SK-N-SH treated with all-trans-retinoic acid at 6 μM for 48 hours (cell line): ENCODE measurements around the gene UBE2Z.

Source experiments
- BACH2 ChIP-seq: fragments of 250-450 bp; sonication (Bioruptor Pico); IDR thresholded peaks from 2 replicates; pipeline ENCODE4 v1.9.0; 2021; ENCODE audit warnings: mild to moderate bottlenecking, borderline replicate concordance
- PATZ1 ChIP-seq: fragments of 250-450 bp; sonication (Bioruptor Pico); IDR thresholded peaks from 2 replicates; pipeline ENCODE4 v1.8.0; 2020; ENCODE audit warnings: mild to moderate bottlenecking, moderate library complexity, borderline replicate concordance
- PPARA ChIP-seq: fragments of 250-450 bp; sonication (Bioruptor Pico); IDR thresholded peaks from 2 replicates; pipeline ENCODE4 v1.5.0; 2020; ENCODE audit warnings: mild to moderate bottlenecking, borderline replicate concordance
- RARB ChIP-seq: fragments of 250-450 bp; sonication (Bioruptor Pico); IDR thresholded peaks from 2 replicates; pipeline ENCODE4 v1.8.0; 2021; ENCODE audit warnings: mild to moderate bottlenecking, moderate library complexity
- TCF4 ChIP-seq: fragments of 250-450 bp; sonication (Bioruptor Pico); IDR thresholded peaks from 2 replicates; pipeline ENCODE4 v1.8.0; 2021; ENCODE audit warnings: mild to moderate bottlenecking, moderate library complexity, borderline replicate concordance
- ZC3H10 ChIP-seq: fragments of 250-450 bp; sonication (Bioruptor Pico); IDR thresholded peaks from 2 replicates; pipeline ENCODE4 v1.5.1; 2021; ENCODE audit warnings: mild to moderate bottlenecking, moderate library complexity
- ZFP3 ChIP-seq: fragments of 250-450 bp; sonication (Bioruptor Pico); IDR thresholded peaks from 2 replicates; pipeline ENCODE4 v1.5.0; 2020; ENCODE audit warnings: mild to moderate bottlenecking, moderate library complexity
- ZNF565 ChIP-seq: fragments of 450-650 bp; formaldehyde crosslinking; conservative IDR thresholded peaks from 2 replicates; pipeline ENCODE4 v1.5.0; 2020; ENCODE audit warnings: low read depth, mild to moderate bottlenecking, moderate library complexity
- ZNF8 ChIP-seq: fragments of 450-650 bp; formaldehyde crosslinking; IDR thresholded peaks from 2 replicates; pipeline ENCODE4 v1.5.0; 2020; ENCODE audit warnings: mild to moderate bottlenecking, moderate library complexity
- TF ChIP-seq, protein P1 (sequence below): fragments of 250-450 bp; sonication (Bioruptor Pico); IDR thresholded peaks from 2 replicates; pipeline ENCODE4 v1.8.0; 2021; ENCODE audit warnings: low read depth, mild to moderate bottlenecking, moderate library complexity, borderline replicate concordance
- TF ChIP-seq, protein P2 (sequence below): fragments of 250-450 bp; sonication (Bioruptor Pico); IDR thresholded peaks from 2 replicates; pipeline ENCODE4 v1.5.1; 2020; ENCODE audit warnings: low read depth, mild to moderate bottlenecking, moderate library complexity

- TF ChIP-seq ZFP3 (no peak), PPARA (CRISPR knock-in tag) (no peak), BACH2 (CRISPR knock-in tag) (no peak), TCF4 (no peak), RARB (CRISPR knock-in tag) (no peak), ZNF8 (CRISPR knock-in tag) (no peak), ZNF565 (CRISPR knock-in tag) (no peak), PATZ1 (CRISPR knock-in tag) (no peak), ZC3H10 (CRISPR knock-in tag) (no peak)
- TF ChIP-seq, protein P1, sequence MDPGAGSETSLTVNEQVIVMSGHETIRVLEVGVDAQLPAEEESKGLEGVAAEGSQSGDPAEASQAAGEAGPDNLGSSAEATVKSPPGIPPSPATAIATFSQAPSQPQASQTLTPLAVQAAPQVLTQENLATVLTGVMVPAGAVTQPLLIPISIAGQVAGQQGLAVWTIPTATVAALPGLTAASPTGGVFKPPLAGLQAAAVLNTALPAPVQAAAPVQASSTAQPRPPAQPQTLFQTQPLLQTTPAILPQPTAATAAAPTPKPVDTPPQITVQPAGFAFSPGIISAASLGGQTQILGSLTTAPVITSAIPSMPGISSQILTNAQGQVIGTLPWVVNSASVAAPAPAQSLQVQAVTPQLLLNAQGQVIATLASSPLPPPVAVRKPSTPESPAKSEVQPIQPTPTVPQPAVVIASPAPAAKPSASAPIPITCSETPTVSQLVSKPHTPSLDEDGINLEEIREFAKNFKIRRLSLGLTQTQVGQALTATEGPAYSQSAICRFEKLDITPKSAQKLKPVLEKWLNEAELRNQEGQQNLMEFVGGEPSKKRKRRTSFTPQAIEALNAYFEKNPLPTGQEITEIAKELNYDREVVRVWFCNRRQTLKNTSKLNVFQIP (CRISPR knock-in tag) = no peak
- TF ChIP-seq, protein P2, sequence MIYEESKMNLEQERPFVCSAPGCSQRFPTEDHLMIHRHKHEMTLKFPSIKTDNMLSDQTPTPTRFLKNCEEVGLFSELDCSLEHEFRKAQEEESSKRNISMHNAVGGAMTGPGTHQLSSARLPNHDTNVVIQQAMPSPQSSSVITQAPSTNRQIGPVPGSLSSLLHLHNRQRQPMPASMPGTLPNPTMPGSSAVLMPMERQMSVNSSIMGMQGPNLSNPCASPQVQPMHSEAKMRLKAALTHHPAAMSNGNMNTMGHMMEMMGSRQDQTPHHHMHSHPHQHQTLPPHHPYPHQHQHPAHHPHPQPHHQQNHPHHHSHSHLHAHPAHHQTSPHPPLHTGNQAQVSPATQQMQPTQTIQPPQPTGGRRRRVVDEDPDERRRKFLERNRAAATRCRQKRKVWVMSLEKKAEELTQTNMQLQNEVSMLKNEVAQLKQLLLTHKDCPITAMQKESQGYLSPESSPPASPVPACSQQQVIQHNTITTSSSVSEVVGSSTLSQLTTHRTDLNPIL = no peak
Observed at GRCh38 chr17:48912476-48912875, 4.3 kb downstream of the UBE2Z start.
